SU-DHL-6 (cell line): Measurements from ENCODE around the gene SAXO1.
"Not testable (repeated sequence)": the region's sequence is repeated elsewhere in the genome, so short reads cannot be mapped to it uniquely, and the experiment has no call there.

ENCODE experiments used
- H2AFZ ChIP-seq: fragments of 200-600 bp; sonication (generic); 2 replicates; pipeline ENCODE4 v1.6.1; 2014; ENCODE audit warnings: low read depth, mild to moderate bottlenecking, moderate library complexity, mixed read lengths, antibody characterized with exemption, low read length; ENCODE audit not compliant: severe bottlenecking
- H3F3A ChIP-seq: fragments of 200-600 bp; shearing (Covaris generic); 2 replicates; pipeline ENCODE4 v1.6.0; 2016; ENCODE audit warnings: antibody characterized with exemption, mild to moderate bottlenecking; ENCODE audit not compliant: insufficient read depth
- H3K27ac ChIP-seq: fragments of 200-600 bp; sonication (generic); 2 replicates; pipeline ENCODE4 v1.5.1; 2016; ENCODE audit warnings: low read depth, mild to moderate bottlenecking, low read length, moderate library complexity, mixed read lengths
- H3K27me3 ChIP-seq: fragments of 200-600 bp; sonication (generic), shearing (Covaris generic); 2 replicates; pipeline ENCODE4 v1.6.0; 2014; ENCODE audit warnings: mild to moderate bottlenecking, low read length
- H3K36me3 ChIP-seq: fragments of 200-600 bp; sonication (generic); 2 replicates; pipeline ENCODE4 v1.6.1; 2014; ENCODE audit warnings: mild to moderate bottlenecking, low read length, mixed read lengths
- H3K4me2 ChIP-seq: fragments of 300-600, 200-600 bp; shearing (Covaris generic), sonication (generic); 2 replicates; pipeline ENCODE4 v1.6.0; 2014; ENCODE audit warnings: low read length, low read depth, mild to moderate bottlenecking; ENCODE audit not compliant: poor library complexity, severe bottlenecking
- H3K4me3 ChIP-seq: fragments of 200-600 bp; sonication (generic); 2 replicates; pipeline ENCODE4 v1.5.1; 2014; ENCODE audit warnings: antibody characterized with exemption, low read length, mild to moderate bottlenecking, mixed read lengths; ENCODE audit not compliant: insufficient read depth, poor library complexity, severe bottlenecking
- H3K79me2 ChIP-seq: fragments of 200-600 bp; sonication (generic); 2 replicates; pipeline ENCODE4 v1.6.1; 2014; ENCODE audit warnings: mild to moderate bottlenecking, low read length, moderate library complexity; ENCODE audit not compliant: insufficient read depth
- H3K9ac ChIP-seq: fragments of 200-600 bp; sonication (generic); 2 replicates; pipeline ENCODE4 v1.7.0; 2014; ENCODE audit warnings: mild to moderate bottlenecking, low read length
- H3K9me2 ChIP-seq: fragments of 200-600 bp; sonication (generic); replicated peaks from 2 replicates; pipeline ENCODE4 v1.6.1; 2014; ENCODE audit warnings: low read length; ENCODE audit not compliant: insufficient read depth
- H3K9me3 ChIP-seq: fragments of 200-600 bp; sonication (generic); 2 replicates; pipeline ENCODE4 v1.6.1; 2014; ENCODE audit warnings: low read length, mixed read lengths; ENCODE audit not compliant: insufficient read depth
- H4K20me1 ChIP-seq: fragments of 200-600 bp; sonication (generic); 2 replicates; pipeline ENCODE4 v1.6.1; 2014; ENCODE audit warnings: low read depth, mild to moderate bottlenecking, antibody characterized with exemption, low read length, moderate library complexity, mixed read lengths
- CTCF ChIP-seq: fragments of 200-600 bp; sonication (generic); IDR thresholded peaks from one replicate; pipeline ENCODE4 v1.5.1; 2017; ENCODE audit warnings: antibody characterized with exemption, mild to moderate bottlenecking, low read length, moderate library complexity; ENCODE audit not compliant: insufficient read depth, poor library complexity, severe bottlenecking
- EZH2phosphoT487 ChIP-seq: fragments of 200-600 bp; sonication (generic), shearing (Covaris generic); conservative IDR thresholded peaks from 2 replicates; pipeline ENCODE4 v1.6.1; 2018; ENCODE audit warnings: mild to moderate bottlenecking, antibody characterized with exemption, low read length, moderate library complexity, mixed read lengths

The SAXO1 gene

GRCh38 chr9:18939943-18940342, 93.1 kb downstream of the SAXO1 start:
- Histone ChIP-seq H2AFZ (no peak overlapping the region), H3K4me2 (no peak overlapping the region), H3K27me3 (no peaks in the 10 kb centered on the region), H3F3A (no peaks in the 10 kb centered on the region), H4K20me1 (no peaks in the 10 kb centered on the region), H3K79me2 (no peaks in the 10 kb centered on the region), H3K27ac (no peak overlapping the region), H3K9ac (no peak overlapping the region), H3K4me3 (no peak overlapping the region), H3K9me3 (no peaks in the 10 kb centered on the region), H3K9me2 (no peaks in the 10 kb centered on the region), H3K36me3 (no peaks in the 10 kb centered on the region)
- no peak for TF ChIP-seq CTCF

- H3K9me2 ChIP-seq = no peaks in the 10 kb centered on the region
- no peaks in the 10 kb centered on the region for H3K9me3 ChIP-seq
- no peaks in the 10 kb centered on the region for H3K36me3 ChIP-seq
- no peak overlapping the region for H3K27ac ChIP-seq
- H3K9ac ChIP-seq = no peak overlapping the region
- H2AFZ ChIP-seq = no peak overlapping the region
- H3K4me2 ChIP-seq = no peak overlapping the region
- H3K79me2 ChIP-seq = no peaks in the 10 kb centered on the region
- TF ChIP-seq EZH2phosphoT487 (no peak), CTCF (no peak)
- H4K20me1 ChIP-seq = no peaks in the 10 kb centered on the region
- H3K4me3 ChIP-seq = no peak overlapping the region
- no peaks in the 10 kb centered on the region for H3K27me3 ChIP-seq
- no peaks in the 10 kb centered on the region for H3F3A ChIP-seq
Observed at GRCh38 chr9:18936094-18936871, 96.7 kb downstream of the SAXO1 start.

- no peaks in the 10 kb centered on the region for H3F3A ChIP-seq
- no peak overlapping the region for H2AFZ ChIP-seq
- H3K27ac ChIP-seq = no peak overlapping the region
- no peaks in the 10 kb centered on the region for H3K9me3 ChIP-seq
- H3K9me2 ChIP-seq = no peaks in the 10 kb centered on the region
- H3K9ac ChIP-seq = no peak overlapping the region
- TF ChIP-seq EZH2phosphoT487 (no peak), CTCF (no peak)
- H3K4me3 ChIP-seq = no peak overlapping the region
- no peaks in the 10 kb centered on the region for H4K20me1 ChIP-seq
- H3K27me3 ChIP-seq = no peaks in the 10 kb centered on the region
- no peak overlapping the region for H3K4me2 ChIP-seq
- H3K79me2 ChIP-seq = no peaks in the 10 kb centered on the region
- no peaks in the 10 kb centered on the region for H3K36me3 ChIP-seq
Observed at GRCh38 chr9:18935541-18935940, 97.5 kb downstream of the SAXO1 start.

GRCh38 chr9:18930611-18931010, 102.4 kb downstream of the SAXO1 start:
- not testable (repeated sequence) for H3K4me2 ChIP-seq, H3K4me3 ChIP-seq, H3K9me3 ChIP-seq, H3F3A ChIP-seq, H4K20me1 ChIP-seq, H2AFZ ChIP-seq, H3K9ac ChIP-seq, H3K79me2 ChIP-seq, H3K9me2 ChIP-seq, H3K27ac ChIP-seq, H3K36me3 ChIP-seq, H3K27me3 ChIP-seq
